Activated T-helper 9 cell treated with anti-CD3 and anti-CD28 coated beads, Interleukin-2, amount 50 U/mL, for 16 hours (primary cell): ENCODE data around the gene ARHGAP20.

Experiments used
- DNase-seq: peaks from one replicate; pipeline ENCODE4 v3.0.0-alpha.2; 2020; ENCODE audit warnings: low read depth

The ARHGAP20 gene

GRCh38 chr11:110606415-110606814, 105.8 kb downstream of the ARHGAP20 start:
- DNase-seq: no peak

- no peak for DNase-seq
These were observed 110.3 kb downstream of the ARHGAP20 start for GRCh38 chr11:110601936-110602335.

GRCh38 chr11:110600322-110600721, 111.9 kb downstream of the ARHGAP20 start:
- DNase-seq: no peak

- DNase-seq: no peak
These were observed 113.0 kb downstream of the ARHGAP20 start for GRCh38 chr11:110599207-110599606.

GRCh38 chr11:110598725-110599124, 113.5 kb downstream of the ARHGAP20 start:
- DNase-seq: no peak

- no peak for DNase-seq
These were observed 124.3 kb downstream of the ARHGAP20 start for GRCh38 chr11:110587972-110588371.

GRCh38 chr11:110587129-110587528, 125.1 kb downstream of the ARHGAP20 start:
- no peak for DNase-seq

GRCh38 chr11:110584150-110584549, 128.1 kb downstream of the ARHGAP20 start:
- no peak for DNase-seq

- DNase-seq: no peak
These were observed 129.4 kb downstream of the ARHGAP20 start for GRCh38 chr11:110582728-110583432.

GRCh38 chr11:110580571-110580970, 131.7 kb downstream of the ARHGAP20 start:
- DNase-seq: no peak

- no peak for DNase-seq
These were observed 138.8 kb downstream of the ARHGAP20 start for GRCh38 chr11:110573411-110573810.

- DNase-seq: no peak
These were observed 141.0 kb downstream of the ARHGAP20 start for GRCh38 chr11:110571081-110571720.

- DNase-seq: no peak
These were observed 145.7 kb downstream of the ARHGAP20 start for GRCh38 chr11:110566577-110566976.

- no peak for DNase-seq
These were observed 146.6 kb downstream of the ARHGAP20 start for GRCh38 chr11:110565357-110566336.

GRCh38 chr11:110564676-110565356, 147.4 kb downstream of the ARHGAP20 start:
- DNase-seq: no peak

- DNase-seq: no peak
These were observed 167.5 kb downstream of the ARHGAP20 start for GRCh38 chr11:110544779-110545178.

GRCh38 chr11:110538154-110538553, 174.1 kb downstream of the ARHGAP20 start:
- DNase-seq: no peak

GRCh38 chr11:110530900-110531741, 181.1 kb downstream of the ARHGAP20 start:
- DNase-seq: no peak

- DNase-seq: no peak
These were observed 183.2 kb downstream of the ARHGAP20 start for GRCh38 chr11:110529043-110529442.

GRCh38 chr11:110527146-110527545, 185.1 kb downstream of the ARHGAP20 start:
- no peak for DNase-seq
